Psoas muscle (tissue), 8 donors: Measurements from ENCODE around the gene MRNIP. TPM values are rescaled to one million over a fixed set of nuclear protein-coding genes. Genes with fewer than 3 reads are reported as not detected.

ENCODE experiments used
- ATAC-seq, 4 donors: fragments of 200-7000 bp; cut with Tn5 transposase; one replicate each; pipeline ENCODE4 v1.9.1; 2020; ENCODE audit warnings: moderate library complexity in 3 of 4, mild to moderate bottlenecking in 2 of 4
- DNase-seq, 2 donors: peaks; one replicate each; pipeline ENCODE4 v3.0.0-alpha.2; 2020
- H3K27ac ChIP-seq: fragments of 200-600 bp; one replicate; pipeline ENCODE4 v1.8.0; 2022
- H3K27me3 ChIP-seq, 3 donors: fragments of 200-600 bp in 1 of 3; one replicate each; pipeline versions ENCODE4 v1.6.1 to v1.8.0; 2013 to 2022; ENCODE audit warnings: low read length in 2 of 3, mild to moderate bottlenecking in 2 of 3, moderate library complexity in 1 of 3; ENCODE audit not compliant: insufficient read depth in 3 of 3
- H3K36me3 ChIP-seq, 2 donors: fragments of 200-600 bp in 1 of 2; one replicate each; pipeline versions ENCODE4 v1.6.1 to v1.8.0; 2013 to 2022; ENCODE audit warnings: low read depth in 1 of 2, mild to moderate bottlenecking in 1 of 2, moderate library complexity in 1 of 2; ENCODE audit not compliant: insufficient read depth in 1 of 2
- H3K4me1 ChIP-seq: fragments of 200-600 bp; one replicate; pipeline ENCODE4 v1.8.0; 2022
- H3K4me3 ChIP-seq: fragments of 200-600 bp; one replicate; pipeline ENCODE4 v1.8.0; 2022; ENCODE audit warnings: mild to moderate bottlenecking
- H3K9me3 ChIP-seq: fragments of 200-600 bp; one replicate; pipeline ENCODE4 v1.8.0; 2022
- WGBS, 3 donors: extraction: QIAGEN DNeasy Blood & Tissue Kit; methylation state at CpG; one replicate each; pipeline versions ENCODE4 v1.1.6 to v1.1.7; 2013; 5-methylcytosine and 5-hydroxymethylcytosine counted together
- intact Hi-C, 2 donors: fragments of 100-400 bp; cut with DNase I; formaldehyde crosslinking; loops; one replicate each; pipeline versions ENCODE4 v1.11.0 to v1.14.2; 2022
- polyA plus RNA-seq, 3 donors: library from polyadenylated mRNA; stranded (reverse); fragments of 200-250 nt; gene quantifications; one replicate each; pipeline ENCODE4 v1.2.3, GENCODE V29; 2013
- total RNA-seq, 4 donors: library from RNA; stranded (reverse); fragmentation: NEBNext Ultra II Directional in 2 of 4; extraction: Animal tissue kit (Norgen Biotek cat#: 25700) in 2 of 4; gene quantifications; one replicate each; pipeline versions ENCODE4 v1.2.1 to v1.2.4, GENCODE V29; 2021 to 2023
- TF ChIP-seq, protein P1 (sequence below): fragments of 200-600 bp; IDR thresholded peaks from one replicate; pipeline ENCODE4 v1.8.0; 2022; ENCODE audit warnings: antibody characterized with exemption
- donor health status: healthy with polysubstance abuse.
- donor health status: DM: no; HTN: no; CAD: no; lungs with moderate emphysema.
- donor health status: Bipolar disorder and iron deficiency.
- donor health status: healthy.
- donor health status: DM: yes; HTN: yes; CAD: no.
- donor health status: DM: no; HTN: no; CAD: no.
- donor health status: DM: no; HTN: no; CAD: no.
- donor health status: DM: yes; HTN: yes; CAD: no.

The MRNIP gene
- total and polyA plus RNA-seq, 7 donors, result 2.1 to 30.4 (median 7.9) TPM

DNA sequence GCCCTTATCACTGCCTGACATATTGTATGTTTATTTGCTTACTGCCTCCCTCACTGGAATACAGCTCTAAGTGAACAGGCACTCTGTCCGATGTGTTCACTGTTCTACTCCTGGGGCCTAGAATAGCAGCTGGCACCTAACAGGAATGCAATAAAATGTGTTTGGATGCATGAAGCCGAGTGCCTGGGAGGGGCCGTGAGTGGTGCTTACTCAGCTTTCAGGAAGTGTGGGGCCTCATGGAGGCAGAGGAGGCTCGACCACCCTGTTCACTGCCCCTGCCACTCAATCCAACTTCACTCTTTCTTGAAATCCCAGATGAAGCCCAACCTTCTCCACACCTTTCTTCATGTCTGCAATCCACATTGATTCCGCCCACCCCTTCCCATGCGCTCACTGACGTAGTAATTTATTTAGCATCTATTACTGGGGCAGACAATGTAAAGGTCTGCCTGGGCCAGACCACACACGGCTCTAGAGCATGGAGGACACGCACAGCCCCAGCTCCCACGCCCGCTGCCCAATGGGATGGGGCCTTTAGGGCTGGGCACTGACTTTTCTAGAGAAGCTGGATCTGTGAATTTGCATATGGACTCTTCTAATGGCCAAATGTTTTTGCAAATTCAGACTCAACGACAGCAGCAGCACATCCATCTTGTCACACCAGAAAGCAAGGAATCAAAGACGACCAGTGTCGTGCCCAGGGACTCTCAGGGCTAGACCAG is 27.7 kb upstream of the MRNIP start:
- Histone ChIP-seq H3K4me3 (no peak overlapping the region), H3K4me1 (peaks cover 11% of the 10 kb centered on the region), H3K36me3 (peaks cover 11 to 78% of the 10 kb centered on the region in 2 donors), H3K27me3 (no peaks in the 10 kb centered on the region), H3K27ac (no peak overlapping the region), H3K9me3 (peaks cover 19% of the 10 kb centered on the region)
- ATAC-seq (peak in 2 of 4 donors; percentile 61 to 75), DNase-seq (no peak)
- intact Hi-C loops, result no loop called here
- 72 to 80% (median 74%) methylated on average over 14 of the region's 14 CpGs for WGBS, 3 donors
- TF ChIP-seq, protein P1, sequence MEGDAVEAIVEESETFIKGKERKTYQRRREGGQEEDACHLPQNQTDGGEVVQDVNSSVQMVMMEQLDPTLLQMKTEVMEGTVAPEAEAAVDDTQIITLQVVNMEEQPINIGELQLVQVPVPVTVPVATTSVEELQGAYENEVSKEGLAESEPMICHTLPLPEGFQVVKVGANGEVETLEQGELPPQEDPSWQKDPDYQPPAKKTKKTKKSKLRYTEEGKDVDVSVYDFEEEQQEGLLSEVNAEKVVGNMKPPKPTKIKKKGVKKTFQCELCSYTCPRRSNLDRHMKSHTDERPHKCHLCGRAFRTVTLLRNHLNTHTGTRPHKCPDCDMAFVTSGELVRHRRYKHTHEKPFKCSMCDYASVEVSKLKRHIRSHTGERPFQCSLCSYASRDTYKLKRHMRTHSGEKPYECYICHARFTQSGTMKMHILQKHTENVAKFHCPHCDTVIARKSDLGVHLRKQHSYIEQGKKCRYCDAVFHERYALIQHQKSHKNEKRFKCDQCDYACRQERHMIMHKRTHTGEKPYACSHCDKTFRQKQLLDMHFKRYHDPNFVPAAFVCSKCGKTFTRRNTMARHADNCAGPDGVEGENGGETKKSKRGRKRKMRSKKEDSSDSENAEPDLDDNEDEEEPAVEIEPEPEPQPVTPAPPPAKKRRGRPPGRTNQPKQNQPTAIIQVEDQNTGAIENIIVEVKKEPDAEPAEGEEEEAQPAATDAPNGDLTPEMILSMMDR, result no peak

DNA sequence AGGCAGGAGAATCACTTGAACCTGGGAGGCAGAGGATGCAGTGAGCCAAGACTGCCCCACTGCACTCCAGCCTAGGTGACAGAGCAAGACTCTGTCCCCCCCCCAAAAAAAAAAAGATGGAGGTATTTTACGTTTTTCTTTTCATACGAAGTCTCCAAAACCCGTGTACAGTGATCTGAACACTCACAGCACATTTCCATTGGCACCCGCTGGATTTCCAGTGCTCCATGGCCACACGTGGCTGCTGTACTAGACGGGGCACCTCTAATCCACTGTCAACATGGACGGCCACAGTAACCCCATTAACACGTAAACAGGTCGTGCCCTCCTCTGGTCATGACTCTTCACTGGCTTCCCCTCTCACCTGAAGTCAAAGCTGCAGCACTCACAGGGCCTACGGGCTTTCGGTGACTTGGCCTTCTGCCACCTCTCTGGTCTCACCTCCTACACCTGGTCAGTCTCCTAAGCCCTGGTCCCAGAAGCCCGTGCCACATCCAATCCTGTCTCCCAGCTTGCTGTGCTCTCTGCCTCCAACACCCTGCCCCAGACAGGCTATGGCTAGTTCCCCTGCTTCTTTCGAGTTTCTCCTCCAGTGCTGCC is 27.0 kb upstream of the MRNIP start:
- WGBS, 3 donors, result 87 to 89% (median 89%) methylated on average over 13 of the region's 13 CpGs
- peaks cover 16% of the 10 kb centered on the region for H3K4me1 ChIP-seq
- no peaks in the 10 kb centered on the region for H3K27me3 ChIP-seq
- TF ChIP-seq, protein P1, result no peak
- DNase-seq (no peak), ATAC-seq (peak in 1 of 4 donors; percentile 10)
- peaks cover 19% of the 10 kb centered on the region for H3K9me3 ChIP-seq
- no peak overlapping the region for H3K27ac ChIP-seq
- H3K36me3 ChIP-seq, result peaks cover 11 to 70% of the 10 kb centered on the region in 2 donors
- no peak overlapping the region for H3K4me3 ChIP-seq
- intact Hi-C loops, result no loop called here

DNA sequence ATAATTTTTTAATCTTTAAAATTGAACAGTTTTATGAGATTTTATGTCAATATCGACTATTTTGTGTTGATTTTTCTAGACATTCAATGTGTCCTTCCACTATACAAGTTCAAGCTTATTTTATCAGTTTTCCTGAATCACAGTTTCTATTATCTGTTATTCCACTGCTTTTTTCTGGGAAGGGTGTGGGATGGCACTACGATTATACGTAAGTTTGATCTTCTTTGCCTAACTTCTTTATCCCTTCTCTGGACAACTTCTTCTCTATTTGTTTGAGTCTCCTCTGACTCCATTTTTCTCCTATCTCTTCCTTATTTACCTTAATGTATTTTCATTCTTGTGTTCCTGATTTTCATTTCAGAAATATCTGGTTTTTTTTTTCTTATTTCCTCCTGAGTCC is 24.5 kb upstream of the MRNIP start:
- Histone ChIP-seq H3K4me3 (no peak overlapping the region), H3K27ac (no peak overlapping the region), H3K4me1 (peaks cover 18% of the 10 kb centered on the region), H3K9me3 (peaks cover 19% of the 10 kb centered on the region), H3K27me3 (no peaks in the 10 kb centered on the region), H3K36me3 (peaks cover 11 to 61% of the 10 kb centered on the region in 2 donors)
- 95 to 99% (median 98%) methylated on average over 3 of the region's 3 CpGs for WGBS, 3 donors
- intact Hi-C loops, result no loop called here
- DNase-seq (no peak), ATAC-seq (no peak)
- TF ChIP-seq, protein P1, result no peak

DNA sequence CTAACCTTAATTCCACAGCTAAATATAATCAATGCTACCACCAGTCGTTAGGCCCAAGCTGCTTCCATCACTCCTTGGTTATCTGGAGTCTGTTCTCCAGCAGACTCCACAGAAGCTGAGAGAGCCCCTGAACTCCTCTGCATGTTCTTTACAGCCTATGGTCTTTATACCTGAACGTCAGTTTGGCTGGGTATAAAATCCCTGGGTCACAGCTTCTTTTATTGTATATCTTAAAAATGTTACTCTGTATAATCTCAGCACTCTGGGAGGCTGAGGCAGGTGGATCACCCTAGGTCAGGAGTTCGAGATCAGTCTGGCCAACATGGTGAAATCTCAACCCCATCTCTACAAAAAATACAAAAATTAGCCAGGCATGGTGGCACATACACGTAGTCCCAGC is 23.7 kb upstream of the MRNIP start:
- no peak overlapping the region for H3K27ac ChIP-seq
- H3K9me3 ChIP-seq, result peaks cover 19% of the 10 kb centered on the region
- H3K4me3 ChIP-seq, result no peak overlapping the region
- H3K4me1 ChIP-seq, result peaks cover 19% of the 10 kb centered on the region
- peaks cover 11 to 62% of the 10 kb centered on the region in 2 donors for H3K36me3 ChIP-seq
- intact Hi-C loops, result no loop called here
- ATAC-seq (no peak), DNase-seq (no peak)
- TF ChIP-seq, protein P1, result no peak
- 86 to 97% (median 90%) methylated on average over 4 of the region's 4 CpGs for WGBS, 3 donors
- no peaks in the 10 kb centered on the region for H3K27me3 ChIP-seq
